Activated CD4-positive, alpha-beta T cell treated with anti-CD3 and anti-CD28 coated beads, Interleukin-2, amount 10 ng/mL, durations not matched to agents 7 days and 5 days (primary cell): ENCODE results near the gene MYO19. TPM values are rescaled to one million over a fixed set of nuclear protein-coding genes. Genes with fewer than 3 reads are reported as not detected.

Source experiments
- CTCF ChIA-PET: fragments of 350-600 bp; sonication (Branson Sonifier 250); formaldehyde crosslinking; loops from one replicate; lab custom pipeline; 2021; ENCODE audit warnings: antibody characterized with exemption; lab: Charles Lee
- POLR2A ChIA-PET: fragments of 350-600 bp; sonication (Branson Sonifier 250); formaldehyde crosslinking; loops from one replicate; lab custom pipeline; 2021; ENCODE audit warnings: antibody characterized with exemption; lab: Charles Lee
- DNase-seq: peaks from one replicate; pipeline ENCODE4 v3.0.0-alpha.2; 2020
- H3K27ac Mint-ChIP-seq: one replicate; pipeline ENCODE4 v1.8.0; 2021; ENCODE audit warnings: mild to moderate bottlenecking, moderate library complexity, mixed read lengths
- H3K27me3 Mint-ChIP-seq: one replicate; pipeline ENCODE4 v1.8.0; 2021; ENCODE audit warnings: mixed read lengths
- H3K36me3 Mint-ChIP-seq: one replicate; pipeline ENCODE4 v1.8.0; 2021; ENCODE audit warnings: low read depth, mixed read lengths
- H3K4me1 Mint-ChIP-seq: one replicate; pipeline ENCODE4 v1.8.0; 2021; ENCODE audit warnings: mixed read lengths
- H3K4me3 Mint-ChIP-seq: one replicate; pipeline ENCODE4 v1.8.0; 2021; ENCODE audit warnings: mild to moderate bottlenecking, moderate library complexity, mixed read lengths
- H3K9me3 Mint-ChIP-seq: one replicate; pipeline ENCODE4 v1.8.0; 2021; ENCODE audit warnings: mixed read lengths
- total RNA-seq, 2 experiments: library from RNA; stranded (reverse); gene quantifications; one replicate each; pipeline ENCODE4 v1.2.3, GENCODE V29; 2021

The MYO19 gene
- 100 to 1,000 TPM; 125 to 127 TPM for total RNA-seq

GRCh38 chr17:36534840-36535668 is at the start of gene MYO19, which contains the start of gene PIGW:
MYO19 (minus strand) TSS chr17:36534868; CDS start chr17:36532538, 2,330 bp downstream.
PIGW (plus strand) TSS chr17:36534987; CDS start chr17:36537102, 2,115 bp downstream.
- H3K4me1 Mint-ChIP-seq, result peaks cover 43% of the 10 kb centered on the region
- no peaks in the 10 kb centered on the region for H3K27me3 Mint-ChIP-seq
- ChIA-PET CTCF (interaction anchor here (0.8 to 2.3 kb wide), 8 partner anchors 7 to 644 kb away, joined by 3 to 11 read pairs (median 3); no protein-coding TSS in a partner anchor), POLR2A (interaction anchor here (1.1 kb wide), 1 partner anchor 10 kb away, joined by 3 read pairs; the partner anchor contains the start of gene GGNBP2)
- peak within 1 kb of the TSS; percentile 99 for H3K27ac Mint-ChIP-seq
- DNase-seq, result peak; percentile 87
- peaks cover 37% of the 10 kb centered on the region for H3K36me3 Mint-ChIP-seq
- H3K9me3 Mint-ChIP-seq, result peaks cover 3% of the 10 kb centered on the region
- H3K4me3 Mint-ChIP-seq, result peak within 1 kb of the TSS; percentile 93

- POLR2A ChIA-PET, result interaction anchor here (0.5 to 0.6 kb wide), 2 partner anchors 30 to 55 kb away, joined by 3 to 9 read pairs; no protein-coding TSS in a partner anchor
- Mint-ChIP-seq H3K4me1 (no peaks in the 10 kb centered on the region), H3K9me3 (no peaks in the 10 kb centered on the region), H3K36me3 (peaks cover 51% of the 10 kb centered on the region), H3K27me3 (no peaks in the 10 kb centered on the region), H3K27ac (no peak overlapping the region), H3K4me3 (no peak overlapping the region)
- no peak for DNase-seq
- CTCF ChIA-PET, result interaction anchor here (0.6 to 1.6 kb wide), 3 partner anchors 11 to 34 kb away, joined by 3 to 4 read pairs (median 4); no protein-coding TSS in a partner anchor
Observed at GRCh38 chr17:36583787-36584186, 49.1 kb upstream of the MYO19 start.

- ChIA-PET CTCF (interaction anchor here (1.0 to 1.3 kb wide), 2 partner anchors 10 to 13 kb away, joined by 3 to 4 read pairs; no protein-coding TSS in a partner anchor), POLR2A (no interaction called here)
- Mint-ChIP-seq H3K27me3 (no peaks in the 10 kb centered on the region), H3K27ac (no peak overlapping the region), H3K4me1 (peaks cover 3% of the 10 kb centered on the region), H3K36me3 (peaks cover 43% of the 10 kb centered on the region), H3K9me3 (no peaks in the 10 kb centered on the region), H3K4me3 (no peak overlapping the region)
- DNase-seq, result no peak
Observed at GRCh38 chr17:36578671-36579070, 44.0 kb upstream of the MYO19 start.

- DNase-seq, result no peak
- CTCF ChIA-PET, result interaction anchor here (0.7 kb wide), 1 partner anchor 93 kb away, joined by 3 read pairs; no protein-coding TSS in a partner anchor
- POLR2A ChIA-PET, result interaction anchor here (0.6 kb wide), 1 partner anchor 831 kb away, joined by 3 read pairs; no protein-coding TSS in a partner anchor
- Mint-ChIP-seq H3K4me3 (no peak overlapping the region), H3K4me1 (peaks cover 6% of the 10 kb centered on the region), H3K27ac (no peak overlapping the region), H3K9me3 (no peaks in the 10 kb centered on the region), H3K36me3 (peaks cover 48% of the 10 kb centered on the region), H3K27me3 (no peaks in the 10 kb centered on the region)
Observed at GRCh38 chr17:36576793-36577192, 42.1 kb upstream of the MYO19 start.

- H3K36me3 Mint-ChIP-seq, result peaks cover 47% of the 10 kb centered on the region
- ChIA-PET CTCF (no interaction called here), POLR2A (no interaction called here)
- H3K9me3 Mint-ChIP-seq, result no peaks in the 10 kb centered on the region
- H3K4me3 Mint-ChIP-seq, result no peak overlapping the region
- H3K4me1 Mint-ChIP-seq, result peaks cover 6% of the 10 kb centered on the region
- no peaks in the 10 kb centered on the region for H3K27me3 Mint-ChIP-seq
- no peak overlapping the region for H3K27ac Mint-ChIP-seq
- no peak for DNase-seq
Observed at GRCh38 chr17:36575028-36575427, 40.4 kb upstream of the MYO19 start.

- peaks cover 18% of the 10 kb centered on the region for H3K4me1 Mint-ChIP-seq
- no peaks in the 10 kb centered on the region for H3K9me3 Mint-ChIP-seq
- no peak overlapping the region for H3K27ac Mint-ChIP-seq
- ChIA-PET CTCF (interaction anchor here (1.1 to 1.7 kb wide), 2 partner anchors 29 to 36 kb away, joined by 3 to 5 read pairs; no protein-coding TSS in a partner anchor), POLR2A (interaction anchor here (0.7 kb wide), 1 partner anchor 20 kb away, joined by 5 read pairs; no protein-coding TSS in a partner anchor)
- no peak overlapping the region for H3K4me3 Mint-ChIP-seq
- DNase-seq, result no peak
- H3K36me3 Mint-ChIP-seq, result peaks cover 64% of the 10 kb centered on the region
- no peaks in the 10 kb centered on the region for H3K27me3 Mint-ChIP-seq
Observed at GRCh38 chr17:36566081-36566480, 31.4 kb upstream of the MYO19 start.

- POLR2A ChIA-PET, result interaction anchor here (0.6 kb wide), 1 partner anchor 30 kb away, joined by 9 read pairs; no protein-coding TSS in a partner anchor
- peak overlapping the region; percentile 0 for H3K4me3 Mint-ChIP-seq
- CTCF ChIA-PET, result no interaction called here
- DNase-seq, result no peak
- H3K27me3 Mint-ChIP-seq, result no peaks in the 10 kb centered on the region
- H3K4me1 Mint-ChIP-seq, result peaks cover 56% of the 10 kb centered on the region
- H3K9me3 Mint-ChIP-seq, result no peaks in the 10 kb centered on the region
- peaks cover 43% of the 10 kb centered on the region for H3K36me3 Mint-ChIP-seq
- peak overlapping the region; percentile 51 for H3K27ac Mint-ChIP-seq
Observed at GRCh38 chr17:36553459-36553858, 18.8 kb upstream of the MYO19 start.

GRCh38 chr17:36550491-36551417 is 16.1 kb upstream of the MYO19 start:
- no peak for DNase-seq
- no peaks in the 10 kb centered on the region for H3K9me3 Mint-ChIP-seq
- peak overlapping the region; percentile 32 for H3K4me3 Mint-ChIP-seq
- peak overlapping the region; percentile 79 for H3K27ac Mint-ChIP-seq
- peaks cover 49% of the 10 kb centered on the region for H3K36me3 Mint-ChIP-seq
- CTCF ChIA-PET, result interaction anchor here (0.9 to 1.1 kb wide), 3 partner anchors 9 to 52 kb away, joined by 3 read pairs; partner anchors contain the start of gene MRM1
- H3K4me1 Mint-ChIP-seq, result peaks cover 62% of the 10 kb centered on the region
- POLR2A ChIA-PET, result no interaction called here
- H3K27me3 Mint-ChIP-seq, result no peaks in the 10 kb centered on the region

- CTCF ChIA-PET, result no interaction called here
- no peaks in the 10 kb centered on the region for H3K27me3 Mint-ChIP-seq
Observed at GRCh38 chr17:36547776-36548175, 13.1 kb upstream of the MYO19 start.

GRCh38 chr17:36546418-36547093 is 11.9 kb upstream of the MYO19 start:
- DNase-seq, result no peak
- Mint-ChIP-seq H3K27ac (peak overlapping the region; percentile 95), H3K36me3 (peaks cover 41% of the 10 kb centered on the region), H3K4me3 (peak overlapping the region; percentile 88), H3K4me1 (peaks cover 48% of the 10 kb centered on the region), H3K9me3 (no peaks in the 10 kb centered on the region), H3K27me3 (no peaks in the 10 kb centered on the region)
- POLR2A ChIA-PET, result no interaction called here
- CTCF ChIA-PET, result interaction anchor here (0.6 to 1.6 kb wide), 7 partner anchors 10 to 107 kb away, joined by 3 to 9 read pairs (median 3); partner anchors contain the start of genes MYO19 and PIGW

More at GRCh38 chr17:36547776-36548175, 13.1 kb upstream of the MYO19 start:
- Mint-ChIP-seq H3K27ac (peak overlapping the region; percentile 95), H3K4me3 (peak overlapping the region; percentile 88), H3K36me3 (peaks cover 41% of the 10 kb centered on the region), H3K9me3 (no peaks in the 10 kb centered on the region), H3K4me1 (peaks cover 51% of the 10 kb centered on the region)
- DNase-seq, result no peak
- POLR2A ChIA-PET, result no interaction called here
